ENCODE data around the gene ZEB2.

DNA sequence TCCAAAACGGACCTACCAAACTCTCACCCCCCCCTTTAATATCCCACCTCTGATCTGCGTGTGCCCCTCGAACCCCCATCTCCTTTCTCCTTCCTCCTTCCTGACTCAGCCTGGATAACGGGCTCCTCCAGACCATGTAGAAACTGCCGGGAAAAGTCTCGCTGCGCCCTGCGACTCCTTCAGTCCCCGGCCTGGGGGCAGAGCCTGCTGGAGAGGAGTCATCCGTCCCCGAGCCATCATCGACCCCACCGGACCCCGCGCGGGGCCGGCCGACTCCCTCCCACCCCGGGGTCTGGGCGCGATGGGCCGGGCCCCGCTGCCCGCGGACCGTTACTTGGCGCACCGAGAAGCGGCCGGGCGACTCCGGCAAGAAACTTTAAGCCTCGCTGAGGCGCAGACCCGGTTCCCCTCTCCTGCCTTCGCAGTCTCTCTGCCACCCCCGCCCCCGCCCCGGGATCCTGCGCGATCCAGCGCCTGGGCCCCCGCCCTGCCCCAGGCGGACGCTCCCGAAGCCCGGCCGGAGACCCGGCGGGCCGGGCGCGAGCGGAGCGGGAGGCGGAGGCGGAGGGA is 3.4 kb downstream of the ZEB2 start:
- TF ChIP-seq, protein P1, sequence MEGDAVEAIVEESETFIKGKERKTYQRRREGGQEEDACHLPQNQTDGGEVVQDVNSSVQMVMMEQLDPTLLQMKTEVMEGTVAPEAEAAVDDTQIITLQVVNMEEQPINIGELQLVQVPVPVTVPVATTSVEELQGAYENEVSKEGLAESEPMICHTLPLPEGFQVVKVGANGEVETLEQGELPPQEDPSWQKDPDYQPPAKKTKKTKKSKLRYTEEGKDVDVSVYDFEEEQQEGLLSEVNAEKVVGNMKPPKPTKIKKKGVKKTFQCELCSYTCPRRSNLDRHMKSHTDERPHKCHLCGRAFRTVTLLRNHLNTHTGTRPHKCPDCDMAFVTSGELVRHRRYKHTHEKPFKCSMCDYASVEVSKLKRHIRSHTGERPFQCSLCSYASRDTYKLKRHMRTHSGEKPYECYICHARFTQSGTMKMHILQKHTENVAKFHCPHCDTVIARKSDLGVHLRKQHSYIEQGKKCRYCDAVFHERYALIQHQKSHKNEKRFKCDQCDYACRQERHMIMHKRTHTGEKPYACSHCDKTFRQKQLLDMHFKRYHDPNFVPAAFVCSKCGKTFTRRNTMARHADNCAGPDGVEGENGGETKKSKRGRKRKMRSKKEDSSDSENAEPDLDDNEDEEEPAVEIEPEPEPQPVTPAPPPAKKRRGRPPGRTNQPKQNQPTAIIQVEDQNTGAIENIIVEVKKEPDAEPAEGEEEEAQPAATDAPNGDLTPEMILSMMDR (IDR thresholded peaks at IDR 0.05) = no peak
- TF ChIP-seq POLR2A (IDR thresholded peaks at IDR 0.05) = peak in 1 of 2 donors; percentile 7

Data from adrenal gland (tissue), 5 donors.